GM19025 (cell line): Measurements from ENCODE around the gene EHBP1.

Experiments used
- ATAC-seq: cut with Tn5 transposase; IDR thresholded peaks from one replicate; pipeline ENCODE4 v1.9.1; 2021; ENCODE audit warnings: mild to moderate bottlenecking, low read depth, moderate library complexity; ENCODE audit not compliant: unreplicated experiment

The EHBP1 gene

GRCh38 chr2:62774555-62775366 lies 69.2 kb downstream of the EHBP1 start:
- no peak for ATAC-seq

- no peak for ATAC-seq
Observed at GRCh38 chr2:62775367-62775668, 69.8 kb downstream of the EHBP1 start.

- ATAC-seq: no peak
Observed at GRCh38 chr2:62783679-62784078, 78.2 kb downstream of the EHBP1 start.

- no peak for ATAC-seq
Observed at GRCh38 chr2:62784341-62784740, 78.8 kb downstream of the EHBP1 start.

- no peak for ATAC-seq
Observed at GRCh38 chr2:62785216-62785615, 79.7 kb downstream of the EHBP1 start.

- ATAC-seq: no peak
Observed at GRCh38 chr2:62785810-62786597, 80.5 kb downstream of the EHBP1 start.

- ATAC-seq: no peak
Observed at GRCh38 chr2:62787386-62787785, 81.9 kb downstream of the EHBP1 start.

- no peak for ATAC-seq
Observed at GRCh38 chr2:62789518-62789917, 84.0 kb downstream of the EHBP1 start.

GRCh38 chr2:62789918-62790317 lies 84.4 kb downstream of the EHBP1 start:
- ATAC-seq: no peak

GRCh38 chr2:62792408-62792807 lies 86.9 kb downstream of the EHBP1 start:
- no peak for ATAC-seq

- ATAC-seq: no peak
Observed at GRCh38 chr2:62793213-62793612, 87.7 kb downstream of the EHBP1 start.

GRCh38 chr2:62794791-62795190 lies 89.3 kb downstream of the EHBP1 start:
- ATAC-seq: no peak

- ATAC-seq: no peak
Observed at GRCh38 chr2:62795341-62795740, 89.8 kb downstream of the EHBP1 start.

- no peak for ATAC-seq
Observed at GRCh38 chr2:62797107-62797506, 91.6 kb downstream of the EHBP1 start.

GRCh38 chr2:62800618-62801017 lies 95.1 kb downstream of the EHBP1 start:
- peak; percentile 42 for ATAC-seq

GRCh38 chr2:62801110-62801509 lies 95.6 kb downstream of the EHBP1 start:
- no peak for ATAC-seq

- no peak for ATAC-seq
Observed at GRCh38 chr2:62801814-62802523, 96.5 kb downstream of the EHBP1 start.

- ATAC-seq: no peak
Observed at GRCh38 chr2:62803961-62804360, 98.4 kb downstream of the EHBP1 start.

GRCh38 chr2:62806231-62806630 lies 100.7 kb downstream of the EHBP1 start:
- ATAC-seq: no peak

- ATAC-seq: no peak
Observed at GRCh38 chr2:62808554-62808953, 103.0 kb downstream of the EHBP1 start.

GRCh38 chr2:62811086-62811485 lies 105.6 kb downstream of the EHBP1 start:
- no peak for ATAC-seq
